Activated CD8-positive, alpha-beta T cell treated with anti-CD3 and anti-CD28 coated beads for 36 hours (primary cell): Measurements from ENCODE around the gene DHX32. TPM values are rescaled to one million over a fixed set of nuclear protein-coding genes. Genes with fewer than 3 reads are reported as not detected.

Experiments
- ATAC-seq: fragments of 200-7000 bp; cut with Tn5 transposase; one replicate; pipeline ENCODE4 v1.10.0; 2021; ENCODE audit warnings: mild to moderate bottlenecking, moderate library complexity
- CTCF ChIA-PET: fragments of 350-600 bp; sonication (Branson Sonifier 250); formaldehyde crosslinking; loops from one replicate; lab custom pipeline; 2021; ENCODE audit warnings: antibody characterized with exemption; lab: Charles Lee
- POLR2A ChIA-PET: fragments of 350-600 bp; sonication (Branson Sonifier 250); formaldehyde crosslinking; loops from one replicate; lab custom pipeline; 2021; ENCODE audit warnings: antibody characterized with exemption; lab: Charles Lee
- DNase-seq: peaks from one replicate; pipeline ENCODE4 v3.0.0-alpha.2; 2020
- H3K27ac Mint-ChIP-seq: one replicate; pipeline ENCODE4 v1.8.0; 2021; ENCODE audit warnings: mild to moderate bottlenecking, mixed read lengths
- H3K27me3 Mint-ChIP-seq: one replicate; pipeline ENCODE4 v1.8.0; 2021; ENCODE audit warnings: mixed read lengths
- H3K36me3 Mint-ChIP-seq: one replicate; pipeline ENCODE4 v1.8.0; 2021; ENCODE audit warnings: low read depth, mixed read lengths
- H3K4me1 Mint-ChIP-seq: one replicate; pipeline ENCODE4 v1.8.0; 2021; ENCODE audit warnings: low read depth, mixed read lengths
- H3K4me3 Mint-ChIP-seq: one replicate; pipeline ENCODE4 v1.8.0; 2021; ENCODE audit warnings: mild to moderate bottlenecking, moderate library complexity, mixed read lengths
- H3K9me3 Mint-ChIP-seq: one replicate; pipeline ENCODE4 v1.8.0; 2021; ENCODE audit warnings: mixed read lengths
- intact Hi-C: fragments of 100-400 bp; cut with micrococcal nuclease; formaldehyde crosslinking; loops from one replicate; pipeline ENCODE4 v1.10.0; 2022
- total RNA-seq, 2 experiments: library from RNA; stranded (reverse); gene quantifications; one replicate each; pipeline ENCODE4 v1.2.3, GENCODE V29; 2021
- TF ChIP-seq, protein P1 (sequence below): fragments of 200-600 bp; IDR thresholded peaks from one replicate; pipeline ENCODE4 v1.8.0; 2022; ENCODE audit warnings: antibody characterized with exemption, mild to moderate bottlenecking

Gene DHX32
- total RNA-seq, 2 experiments from 2014 or later: 26.6 to 27.8 TPM

- POLR2A ChIA-PET: no interaction called here
- ATAC-seq (no peak), DNase-seq (no peak)
- Mint-ChIP-seq H3K4me3 (no peak overlapping the region), H3K27ac (no peak overlapping the region), H3K4me1 (no peaks in the 10 kb centered on the region), H3K27me3 (no peaks in the 10 kb centered on the region), H3K9me3 (no peaks in the 10 kb centered on the region), H3K36me3 (no peaks in the 10 kb centered on the region)
- CTCF ChIA-PET: no interaction called here
- TF ChIP-seq, protein P1, sequence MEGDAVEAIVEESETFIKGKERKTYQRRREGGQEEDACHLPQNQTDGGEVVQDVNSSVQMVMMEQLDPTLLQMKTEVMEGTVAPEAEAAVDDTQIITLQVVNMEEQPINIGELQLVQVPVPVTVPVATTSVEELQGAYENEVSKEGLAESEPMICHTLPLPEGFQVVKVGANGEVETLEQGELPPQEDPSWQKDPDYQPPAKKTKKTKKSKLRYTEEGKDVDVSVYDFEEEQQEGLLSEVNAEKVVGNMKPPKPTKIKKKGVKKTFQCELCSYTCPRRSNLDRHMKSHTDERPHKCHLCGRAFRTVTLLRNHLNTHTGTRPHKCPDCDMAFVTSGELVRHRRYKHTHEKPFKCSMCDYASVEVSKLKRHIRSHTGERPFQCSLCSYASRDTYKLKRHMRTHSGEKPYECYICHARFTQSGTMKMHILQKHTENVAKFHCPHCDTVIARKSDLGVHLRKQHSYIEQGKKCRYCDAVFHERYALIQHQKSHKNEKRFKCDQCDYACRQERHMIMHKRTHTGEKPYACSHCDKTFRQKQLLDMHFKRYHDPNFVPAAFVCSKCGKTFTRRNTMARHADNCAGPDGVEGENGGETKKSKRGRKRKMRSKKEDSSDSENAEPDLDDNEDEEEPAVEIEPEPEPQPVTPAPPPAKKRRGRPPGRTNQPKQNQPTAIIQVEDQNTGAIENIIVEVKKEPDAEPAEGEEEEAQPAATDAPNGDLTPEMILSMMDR: no peak
- intact Hi-C loops: no loop called here
Measured at GRCh38 chr10:125866421-125867029, 14.6 kb downstream of the DHX32 start.

- ATAC-seq (no peak), DNase-seq (no peak)
- ChIA-PET POLR2A (no interaction called here), CTCF (interaction anchor here (0.9 kb wide), 1 partner anchor 11 kb away, joined by 3 read pairs; no protein-coding TSS in a partner anchor)
- Mint-ChIP-seq H3K36me3 (no peaks in the 10 kb centered on the region), H3K27me3 (no peaks in the 10 kb centered on the region), H3K4me1 (no peaks in the 10 kb centered on the region), H3K4me3 (no peak overlapping the region), H3K27ac (no peak overlapping the region), H3K9me3 (no peaks in the 10 kb centered on the region)
- TF ChIP-seq, protein P1: no peak
- intact Hi-C loops: no loop called here
Measured at GRCh38 chr10:125865120-125865519, 16.0 kb downstream of the DHX32 start.

DNA sequence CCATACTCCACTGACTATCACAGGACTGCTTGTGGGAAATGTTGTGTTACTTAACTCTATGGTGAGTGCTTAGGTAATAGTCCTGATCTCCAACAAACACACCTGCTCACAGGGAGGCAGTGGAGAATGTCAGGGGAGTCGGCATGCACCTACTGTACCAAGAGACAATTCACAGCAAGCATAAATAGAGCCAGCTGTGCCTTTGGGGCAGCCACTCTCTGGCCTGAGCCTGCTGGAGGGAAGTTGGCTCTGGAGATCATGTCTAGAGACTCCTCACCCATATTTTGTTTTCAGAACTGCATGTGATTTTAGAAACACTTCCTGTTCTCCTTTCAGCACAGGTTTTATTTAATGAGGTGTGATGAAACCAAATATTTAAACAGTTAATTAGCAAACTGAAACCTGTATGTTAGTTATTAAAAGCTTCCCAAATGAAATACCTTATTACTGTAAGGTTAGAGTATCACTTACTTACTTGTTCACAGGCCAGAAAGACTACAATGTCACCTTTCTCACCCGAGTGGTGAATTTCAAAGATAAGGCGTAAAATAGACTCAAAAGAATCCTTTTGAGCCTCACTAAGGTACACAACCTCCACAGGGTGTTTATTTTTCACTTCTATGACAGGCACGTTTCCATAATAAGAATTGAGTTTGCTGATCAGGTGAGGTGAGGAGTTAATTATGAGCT, 21.8 kb downstream of the DHX32 start:
- no peaks in the 10 kb centered on the region for H3K27me3 Mint-ChIP-seq
- H3K9me3 Mint-ChIP-seq: no peaks in the 10 kb centered on the region
- ChIA-PET POLR2A (no interaction called here), CTCF (interaction anchor here (2.3 kb wide), 1 partner anchor 10 kb away, joined by 10 read pairs; no protein-coding TSS in a partner anchor)
- ATAC-seq (no peak), DNase-seq (no peak)
- no peaks in the 10 kb centered on the region for H3K4me1 Mint-ChIP-seq
- no peaks in the 10 kb centered on the region for H3K36me3 Mint-ChIP-seq
- intact Hi-C loops: no loop called here
- no peak overlapping the region for H3K4me3 Mint-ChIP-seq
- TF ChIP-seq, protein P1: no peak
- H3K27ac Mint-ChIP-seq: no peak overlapping the region

GRCh38 chr10:125857185-125857760, 23.8 kb downstream of the DHX32 start:
- no peak for ATAC-seq
- Mint-ChIP-seq H3K9me3 (no peaks in the 10 kb centered on the region), H3K36me3 (peaks cover 11% of the 10 kb centered on the region), H3K27me3 (no peaks in the 10 kb centered on the region), H3K4me1 (no peaks in the 10 kb centered on the region), H3K4me3 (no peak overlapping the region), H3K27ac (no peak overlapping the region)
- TF ChIP-seq, protein P1: no peak
- no peak for DNase-seq
- POLR2A ChIA-PET: no interaction called here
- intact Hi-C loops: no loop called here
- CTCF ChIA-PET: interaction anchor here (0.9 kb wide), 1 partner anchor 12 kb away, joined by 3 read pairs; no protein-coding TSS in a partner anchor

- Mint-ChIP-seq H3K27ac (no peak overlapping the region), H3K4me3 (no peak overlapping the region), H3K27me3 (no peaks in the 10 kb centered on the region), H3K9me3 (no peaks in the 10 kb centered on the region), H3K4me1 (no peaks in the 10 kb centered on the region), H3K36me3 (peaks cover 26% of the 10 kb centered on the region)
- intact Hi-C loops: no loop called here
- CTCF ChIA-PET: no interaction called here
- no peak for DNase-seq
- no peak for ATAC-seq
- POLR2A ChIA-PET: no interaction called here
- TF ChIP-seq, protein P1: no peak
Measured at GRCh38 chr10:125852487-125852886, 28.6 kb downstream of the DHX32 start.
